HFF-Myc (cell line): ENCODE measurements around the gene ETV6.

ENCODE experiments used
- DNase-seq: peaks from one replicate; pipeline ENCODE4 v3.0.0-alpha.2; 2011; ENCODE audit warnings: low read depth; ENCODE audit errors: extremely low read depth
- H3K4me3 ChIP-seq: replicated peaks from 2 replicates; pipeline ENCODE4 v1.5.1; 2011; ENCODE audit warnings: low read depth, mild to moderate bottlenecking, control low read depth, low read length
- CTCF ChIP-seq: IDR thresholded peaks from 2 replicates; pipeline ENCODE4 v1.5.1; 2012; ENCODE audit warnings: mild to moderate bottlenecking, low read depth, low read length, control low read depth; ENCODE audit errors: missing control alignments

Gene ETV6

DNA sequence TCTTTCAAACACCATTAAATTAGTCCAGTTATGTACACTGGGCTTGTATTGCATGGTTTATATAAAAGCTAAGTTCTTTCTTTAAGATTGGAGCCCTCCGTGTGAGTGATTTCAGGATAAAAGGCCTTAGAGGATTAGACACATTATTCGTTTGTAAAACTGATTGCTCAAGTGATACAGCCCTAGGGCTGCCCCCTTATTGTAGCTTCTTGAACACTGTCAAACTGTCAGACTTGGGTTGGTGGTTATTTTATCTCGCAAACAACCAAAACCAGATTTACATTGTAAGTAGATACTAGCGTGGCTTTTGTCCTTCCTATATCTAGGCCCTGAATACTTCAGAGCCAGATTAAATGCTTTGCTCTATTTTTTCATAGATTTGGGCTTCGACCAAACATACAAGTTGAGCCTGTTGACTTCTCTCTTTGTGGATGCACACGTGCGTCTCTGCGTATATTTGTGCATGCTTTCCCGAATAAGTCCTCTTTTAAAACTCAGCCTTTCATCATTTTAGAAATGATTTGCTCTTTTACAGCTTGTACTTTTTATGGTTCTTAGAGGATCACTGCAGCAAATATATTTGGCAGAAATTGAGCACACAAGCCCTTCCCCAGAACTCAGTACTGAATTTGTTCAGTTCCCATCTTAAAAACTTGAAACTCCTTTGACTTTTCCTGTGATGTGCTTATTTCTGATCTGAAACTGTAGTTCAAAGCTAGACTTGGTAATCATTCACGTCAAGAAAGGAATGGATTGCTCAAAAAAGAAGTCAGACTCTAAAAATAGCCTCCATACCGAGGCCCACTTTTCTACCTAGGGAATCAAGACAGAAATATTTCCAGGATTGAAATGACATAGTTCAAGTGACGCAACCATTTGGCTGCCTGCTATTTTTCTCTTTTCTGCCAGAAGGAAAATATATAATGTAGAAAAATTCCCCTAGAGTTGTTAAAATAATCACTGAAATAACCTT, 129.5 kb downstream of the ETV6 start:
- no peak overlapping the region for H3K4me3 ChIP-seq
- no peak for TF ChIP-seq CTCF
- no peak for DNase-seq

DNA sequence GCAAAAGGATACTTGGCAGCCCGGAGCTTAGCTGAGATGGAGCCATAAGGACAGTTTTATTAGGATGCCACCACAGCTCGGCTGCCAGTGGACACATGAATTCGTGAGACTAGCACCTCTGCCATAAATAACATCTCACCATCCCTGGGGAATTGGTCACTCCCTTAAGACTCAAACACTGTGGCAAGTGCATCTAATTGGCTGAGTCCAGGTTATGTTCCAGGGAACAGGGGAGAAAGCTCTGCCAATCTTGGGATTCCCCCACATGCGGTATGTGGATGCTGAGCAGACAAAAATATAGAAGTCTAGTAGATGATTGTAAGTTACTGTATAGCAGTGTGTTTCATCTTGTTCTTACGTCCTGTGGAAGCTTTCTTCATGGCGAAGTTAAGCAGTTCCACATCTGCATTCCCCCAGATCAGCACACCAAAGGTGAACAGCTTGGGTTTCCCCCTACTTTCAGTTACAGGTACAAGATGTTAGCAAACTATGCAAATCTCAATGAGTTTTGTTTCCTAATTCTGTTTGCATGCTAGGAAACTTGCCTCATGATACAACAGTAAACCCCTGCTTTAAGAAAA, 131.1 kb downstream of the ETV6 start:
- DNase-seq: no peak
- no peak overlapping the region for H3K4me3 ChIP-seq
- no peak for TF ChIP-seq CTCF

DNA sequence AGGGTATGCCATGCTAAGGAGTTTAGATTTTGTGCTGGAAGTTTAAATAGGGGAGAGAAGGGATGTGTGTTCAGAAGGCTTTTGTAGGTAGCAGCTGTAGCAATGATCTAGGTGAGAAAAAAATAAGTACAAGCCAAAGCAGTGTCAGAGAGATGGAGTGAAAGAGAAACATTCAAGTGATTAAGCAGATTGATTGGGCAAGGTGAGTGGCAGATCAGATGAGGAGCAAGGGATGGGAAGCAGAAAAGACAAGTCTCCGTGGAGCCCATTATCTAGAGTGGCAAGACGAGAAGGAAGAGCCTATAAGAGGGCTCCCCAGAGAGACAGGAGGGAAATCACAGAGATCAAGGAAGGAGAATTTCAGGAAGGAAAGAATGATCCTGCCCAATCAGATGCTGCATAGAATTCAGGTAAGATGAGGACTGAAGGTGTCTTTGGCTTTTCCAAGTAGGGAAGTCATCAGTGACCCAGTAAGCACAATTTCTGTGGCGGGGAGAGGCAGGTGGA, 133.5 kb downstream of the ETV6 start:
- TF ChIP-seq CTCF: no peak
- DNase-seq: no peak
- H3K4me3 ChIP-seq: no peak overlapping the region

DNA sequence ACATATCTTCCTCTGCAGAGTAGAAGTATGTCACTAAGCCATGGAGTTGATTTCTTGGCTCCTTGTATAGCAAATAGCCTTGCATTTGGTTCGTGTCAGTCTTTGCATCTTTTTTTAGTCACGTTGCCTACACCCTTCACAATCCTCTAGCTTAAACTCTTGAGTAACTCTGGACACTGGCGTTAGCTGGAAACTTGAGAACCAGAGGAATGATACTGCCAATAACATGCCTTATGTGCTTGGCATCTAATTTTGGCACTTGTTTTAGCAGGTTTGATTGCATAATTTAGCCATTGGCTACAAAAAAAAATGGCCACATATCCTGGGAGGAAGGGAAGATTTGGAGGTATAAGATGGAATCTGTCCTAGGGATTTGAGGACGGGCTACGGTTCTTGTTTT, 136.2 kb downstream of the ETV6 start:
- no peak overlapping the region for H3K4me3 ChIP-seq
- TF ChIP-seq CTCF: no peak
- DNase-seq: no peak

GRCh38 chr12:11786638-11787365, 137.3 kb downstream of the ETV6 start:
- no peak for DNase-seq
- no peak overlapping the region for H3K4me3 ChIP-seq
- no peak for TF ChIP-seq CTCF

GRCh38 chr12:11787437-11787836, 138.0 kb downstream of the ETV6 start:
- no peak for TF ChIP-seq CTCF
- DNase-seq: no peak
- H3K4me3 ChIP-seq: no peak overlapping the region
